Colon (tissue), 2 donors: ENCODE measurements around the gene DCAF4.
"Not testable (repeated sequence)": the region's sequence is repeated elsewhere in the genome, so short reads cannot be mapped to it uniquely, and the experiment has no call there.

Experiments
- FAIRE-seq: peaks from 2 replicates; lab custom pipeline; 2012; peaks lifted over from hg19 to GRCh38; lab: Jason Lieb, UNC
- donor health status: control.
- donor health status: control.

The DCAF4 gene

DNA sequence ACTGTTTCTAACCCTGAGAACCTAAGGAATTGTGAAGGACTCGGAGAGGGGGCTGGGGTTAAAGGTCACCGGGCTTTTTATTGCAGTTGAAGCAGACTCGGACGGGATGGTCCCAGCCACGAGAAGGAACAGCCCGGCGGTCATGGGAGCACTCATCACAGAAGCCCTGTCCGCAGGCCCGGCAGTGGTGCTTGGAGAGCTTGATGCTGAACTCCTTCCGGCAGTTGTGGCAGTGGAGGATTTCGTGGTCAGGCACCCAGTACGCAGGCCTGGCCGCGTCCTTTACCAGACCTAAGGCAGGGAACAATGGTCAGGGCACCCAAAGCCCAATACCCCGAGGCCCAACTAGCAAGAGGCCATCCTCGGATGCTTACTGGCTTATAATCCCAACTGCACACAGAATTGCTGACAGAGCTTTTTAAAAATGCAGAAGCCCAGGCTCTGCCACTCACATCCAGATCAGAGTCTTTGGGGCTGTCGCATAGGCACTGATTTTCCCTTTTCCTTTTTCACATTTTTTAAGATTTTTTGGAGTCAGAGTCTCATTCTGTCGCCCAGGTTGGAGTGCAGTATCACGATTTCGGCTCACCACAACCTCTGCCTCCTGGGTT lies 44.7 kb downstream of the DCAF4 start:
- FAIRE-seq, result no peak

DNA sequence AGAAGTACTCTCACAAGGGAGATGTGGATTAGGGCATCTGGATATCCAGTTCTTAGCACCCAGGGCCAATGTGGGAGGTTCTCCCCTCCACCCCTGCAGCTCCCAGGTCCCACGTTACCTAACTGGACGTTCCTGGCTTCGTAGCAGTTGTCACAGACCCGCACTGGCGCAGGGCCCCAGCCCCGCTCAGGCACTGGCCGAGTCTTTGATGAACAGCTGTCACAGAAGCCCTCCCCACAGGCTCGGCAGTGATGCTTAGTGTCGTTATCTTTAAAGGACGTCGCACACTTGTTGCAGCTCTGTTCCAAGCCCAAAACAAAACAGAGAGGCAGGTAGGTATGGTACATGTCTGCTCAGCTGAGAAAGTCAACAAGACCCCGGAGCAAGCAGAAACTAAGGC lies 48.4 kb downstream of the DCAF4 start:
- no peak for FAIRE-seq

DNA sequence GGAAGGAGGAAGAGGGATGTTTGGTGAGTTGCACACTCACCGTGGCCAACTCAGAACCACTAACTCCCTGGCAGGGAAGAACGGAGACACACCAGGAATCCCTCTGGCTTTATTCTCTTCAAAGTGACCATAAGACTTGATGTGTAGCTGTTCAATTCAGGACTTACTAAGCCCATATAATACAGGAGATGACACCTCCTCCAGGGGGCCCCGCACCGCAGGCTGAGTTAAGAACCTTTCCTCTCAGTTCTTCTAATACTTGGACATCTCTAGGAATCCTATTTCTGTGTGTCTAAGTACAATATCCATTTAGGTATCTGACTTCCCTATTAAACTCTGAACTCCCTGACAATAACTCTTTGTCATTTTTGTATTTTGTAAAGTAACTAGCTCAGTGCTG lies 49.5 kb downstream of the DCAF4 start:
- no peak for FAIRE-seq

DNA sequence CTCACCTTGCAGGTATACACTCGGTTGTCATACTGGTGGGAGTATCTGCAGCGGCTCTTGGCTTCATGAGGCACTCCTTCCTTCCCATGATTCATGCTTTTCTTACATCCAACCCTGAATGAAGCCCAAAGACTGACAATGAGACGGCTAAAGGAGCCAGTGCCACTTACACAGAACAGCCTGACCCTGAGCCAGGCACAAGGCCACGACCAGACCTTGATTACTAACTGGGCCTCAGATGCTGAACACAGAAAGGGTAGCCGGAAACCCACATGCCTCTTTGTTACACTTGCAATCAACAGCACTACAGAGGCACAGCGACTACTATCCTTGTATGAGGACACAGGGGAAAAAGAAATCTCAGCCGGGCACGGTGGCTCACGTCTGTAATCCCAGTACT lies 52.6 kb downstream of the DCAF4 start:
- FAIRE-seq, result no peak

DNA sequence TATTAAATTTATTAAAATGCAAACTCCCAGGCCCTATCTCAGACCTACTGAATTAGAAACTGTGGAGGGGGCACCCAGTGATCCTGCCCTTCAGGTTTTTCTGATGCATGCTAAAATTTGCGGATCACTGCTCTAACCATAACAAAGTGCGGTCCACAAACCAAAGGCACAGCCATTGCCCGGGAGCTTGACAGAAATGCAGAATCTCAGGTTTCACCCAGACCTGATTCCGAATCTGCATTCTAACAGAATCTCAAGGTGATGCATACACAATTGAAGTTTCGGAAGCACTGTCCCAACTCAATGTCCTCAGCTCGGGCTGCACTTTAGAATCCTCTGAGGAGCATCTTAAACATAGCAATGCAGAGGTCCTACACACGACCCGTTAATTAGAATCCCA lies 54.6 kb downstream of the DCAF4 start:
- no peak for FAIRE-seq

DNA sequence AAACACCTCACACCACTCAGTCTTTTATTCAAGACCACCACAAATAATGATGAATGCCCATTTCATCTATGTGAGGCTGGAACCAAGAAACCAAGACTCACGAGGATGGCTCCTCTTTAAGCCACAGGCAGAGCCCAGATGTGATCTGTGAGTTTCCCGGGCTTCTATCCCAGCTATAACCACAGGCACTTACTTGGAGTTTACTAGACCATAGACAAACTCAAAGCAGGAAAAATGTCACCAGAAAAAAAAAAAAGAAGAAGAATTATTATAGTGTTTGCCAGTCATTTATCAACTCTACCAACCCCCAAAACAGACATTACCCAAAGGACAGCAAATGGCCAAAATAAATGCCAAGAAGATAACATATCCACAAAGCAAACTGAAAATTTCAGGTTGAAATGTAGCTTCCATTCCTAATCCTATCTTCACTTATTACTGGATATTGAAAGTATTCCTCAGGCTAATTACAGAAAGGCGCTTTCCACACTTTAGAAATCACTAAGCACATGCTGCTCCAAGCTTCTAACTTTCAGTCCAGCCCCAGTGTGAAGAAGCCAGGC lies 56.0 kb downstream of the DCAF4 start:
- no peak for FAIRE-seq

DNA sequence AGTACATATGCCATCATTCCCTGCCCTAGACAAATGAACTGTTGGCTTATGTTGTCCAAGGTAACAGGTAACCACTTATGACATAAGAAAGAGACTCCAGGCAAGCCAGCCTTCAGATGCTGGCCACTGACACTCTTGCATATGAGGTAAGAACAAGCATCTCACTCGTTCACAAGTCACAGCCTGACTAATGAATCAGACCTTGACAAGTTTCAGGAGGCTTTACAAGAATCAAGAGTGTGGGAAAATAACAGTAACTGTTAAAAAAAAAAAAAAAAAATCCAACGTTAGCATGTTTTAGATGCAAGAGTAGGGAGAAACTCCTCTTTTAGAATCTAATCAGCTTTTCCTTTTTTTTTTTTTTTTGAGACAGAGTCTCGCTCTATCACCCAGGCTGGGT lies 60.0 kb downstream of the DCAF4 start:
- FAIRE-seq, result no peak

DNA sequence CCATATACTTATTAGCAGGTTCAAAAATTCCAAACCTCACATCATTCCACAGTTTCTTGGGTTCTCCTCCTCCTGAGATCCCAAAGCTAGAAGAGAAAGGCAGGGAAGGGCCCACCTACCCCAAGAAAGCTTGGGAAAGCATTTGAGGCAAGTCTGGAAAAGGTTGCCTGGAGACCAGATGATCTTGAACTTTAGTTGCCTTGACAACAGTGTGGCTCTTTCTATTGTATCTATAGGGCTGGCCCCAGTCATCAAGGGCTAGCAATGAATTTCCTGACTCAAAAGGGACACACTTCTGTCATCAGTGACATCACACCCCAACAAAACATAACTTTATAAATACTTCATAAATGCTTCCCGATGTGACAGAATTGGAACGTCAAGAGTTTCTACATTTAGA lies 60.6 kb downstream of the DCAF4 start:
- FAIRE-seq, result no peak

DNA sequence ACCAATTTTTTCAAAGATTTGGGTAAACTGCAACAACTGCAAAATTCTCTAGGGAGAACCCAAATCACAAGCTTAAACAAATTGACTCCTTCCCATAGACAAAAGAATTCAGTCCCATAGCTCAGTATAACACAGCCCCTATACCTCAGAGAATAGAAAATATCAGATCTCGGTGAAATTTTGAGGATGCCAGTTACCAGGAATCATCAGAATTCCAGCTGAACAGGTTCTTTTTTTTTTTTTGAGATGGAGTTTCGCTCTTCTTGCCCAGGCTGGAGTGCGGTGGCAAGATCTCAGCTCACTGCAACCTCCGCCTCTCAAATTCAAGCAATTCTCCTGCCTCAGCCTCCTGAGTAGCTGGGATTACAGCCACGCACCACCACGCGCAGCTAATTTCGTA lies 63.9 kb downstream of the DCAF4 start:
- no peak for FAIRE-seq

DNA sequence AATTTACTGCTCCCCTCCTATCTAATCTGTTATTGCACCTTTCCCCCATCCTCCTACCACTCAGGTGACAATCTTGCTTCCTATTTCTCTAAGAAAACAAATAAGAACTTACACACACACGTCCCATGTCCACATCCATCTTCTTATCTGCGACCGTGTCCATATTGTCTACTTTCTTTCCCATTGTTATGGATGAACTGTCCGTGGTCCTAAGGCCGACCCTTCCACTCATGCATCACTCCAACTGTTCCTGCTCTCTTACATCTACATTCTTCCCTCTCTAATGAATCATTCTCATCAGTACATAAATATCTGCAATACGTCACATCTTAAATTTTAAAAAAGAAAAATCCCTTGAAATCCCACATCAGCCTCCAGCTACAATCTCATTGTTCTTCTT lies 70.7 kb downstream of the DCAF4 start:
- no peak for FAIRE-seq

DNA sequence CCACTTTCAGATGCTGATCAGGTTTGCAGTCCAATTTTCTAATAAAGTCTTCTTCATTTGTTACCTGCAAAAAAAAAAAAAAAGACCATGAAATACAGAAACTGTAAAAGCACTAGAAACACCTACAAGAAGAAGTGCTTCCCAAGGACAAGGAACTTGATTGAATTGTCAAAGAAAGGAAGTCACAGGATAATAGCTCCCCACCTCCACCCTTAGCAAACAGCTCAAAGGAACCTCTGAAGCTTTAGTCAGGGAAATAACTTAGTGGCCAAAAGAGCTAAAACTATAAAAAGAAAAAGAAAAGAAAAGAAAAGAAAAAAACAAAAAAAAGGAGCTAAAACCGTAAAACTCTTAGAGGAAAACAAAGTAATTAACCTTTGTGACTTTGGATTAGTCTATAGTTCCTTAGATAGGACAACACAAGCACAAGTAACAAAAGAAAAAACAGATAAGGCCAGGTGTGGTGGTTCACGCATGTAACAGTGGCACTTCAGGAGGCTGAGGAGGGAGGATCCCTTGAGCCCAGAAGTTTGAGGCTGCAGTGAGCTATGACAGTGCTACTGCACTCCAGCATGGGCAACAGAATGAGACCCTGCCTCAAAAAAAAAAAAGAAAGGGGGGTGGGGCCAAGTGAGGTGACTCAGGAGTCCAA lies 72.1 kb downstream of the DCAF4 start:
- no peak for FAIRE-seq

DNA sequence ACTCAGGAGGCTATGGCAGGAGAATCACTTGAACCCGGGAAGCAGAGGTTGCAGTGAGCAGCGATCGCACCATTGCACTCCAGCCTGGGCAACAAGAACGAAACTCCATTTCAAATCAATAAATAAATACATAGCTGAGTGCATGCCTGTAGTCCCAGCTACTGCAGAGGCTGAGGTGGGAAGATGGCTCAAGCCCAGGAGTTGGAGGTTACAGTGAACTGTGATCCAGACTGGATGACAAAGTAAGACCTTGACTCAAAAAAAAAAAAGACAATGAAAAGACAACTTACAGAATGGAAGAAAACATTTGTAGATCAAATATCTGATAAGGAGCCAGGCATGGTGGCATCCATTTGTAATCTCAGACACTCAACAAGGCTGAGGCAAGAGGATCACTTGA lies 73.1 kb downstream of the DCAF4 start:
- no peak for FAIRE-seq

DNA sequence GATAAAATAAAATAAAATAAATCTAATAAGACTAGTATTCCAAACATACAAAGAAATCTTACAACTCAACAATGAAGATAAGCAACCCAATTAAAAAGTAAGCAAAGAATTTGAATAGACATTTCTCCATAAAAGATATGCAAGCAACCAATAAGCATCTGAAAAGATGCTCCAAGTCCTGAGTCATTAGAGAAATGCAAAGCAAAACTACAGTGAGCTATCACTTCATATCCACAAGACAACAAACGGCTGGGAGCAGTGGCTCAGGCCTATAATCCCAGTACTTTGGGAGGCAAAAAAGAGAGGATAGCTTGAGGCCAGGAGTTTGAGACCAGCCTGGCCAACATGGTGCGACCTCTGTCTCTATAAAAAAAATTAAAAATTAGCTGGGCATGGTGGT lies 73.8 kb downstream of the DCAF4 start:
- FAIRE-seq, result no peak

DNA sequence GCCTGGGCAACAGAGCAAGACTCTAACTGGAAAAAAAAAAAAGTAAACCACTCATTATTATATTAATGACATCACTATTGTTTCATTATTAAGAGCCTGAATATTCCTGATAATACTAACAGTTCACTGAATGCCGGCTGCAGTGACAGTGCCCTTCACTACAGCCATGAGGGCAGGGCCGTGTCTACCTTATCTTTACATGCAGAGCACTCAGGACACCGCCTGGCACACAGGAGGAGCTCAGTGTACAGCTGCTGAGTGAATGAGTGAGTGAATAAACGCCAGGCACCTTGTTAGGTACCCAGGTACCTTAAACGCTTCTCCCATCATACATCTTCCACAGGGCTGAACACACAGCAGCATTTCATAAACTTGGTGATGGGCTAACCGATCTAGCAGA lies 77.4 kb downstream of the DCAF4 start:
- no peak for FAIRE-seq

DNA sequence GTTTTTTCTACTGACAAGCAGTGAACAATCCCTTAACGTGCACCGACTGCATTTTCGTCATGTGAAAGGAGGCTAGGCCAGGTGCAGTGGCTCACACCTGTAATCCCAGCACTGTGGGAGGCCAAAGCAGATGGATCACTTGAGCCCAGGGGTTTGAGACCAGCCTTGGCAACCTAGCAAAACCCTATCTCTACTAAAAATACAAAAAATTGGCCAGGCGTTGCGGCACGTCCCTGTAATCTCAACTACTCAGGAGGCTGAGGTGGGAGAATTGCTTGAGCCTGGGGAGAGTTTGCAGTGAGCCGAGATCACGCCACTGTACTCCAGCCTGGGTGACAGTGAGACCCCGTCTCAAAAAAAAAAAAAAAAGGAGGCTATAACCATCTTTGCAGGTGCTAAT lies 78.4 kb downstream of the DCAF4 start:
- not testable (repeated sequence) for FAIRE-seq

DNA sequence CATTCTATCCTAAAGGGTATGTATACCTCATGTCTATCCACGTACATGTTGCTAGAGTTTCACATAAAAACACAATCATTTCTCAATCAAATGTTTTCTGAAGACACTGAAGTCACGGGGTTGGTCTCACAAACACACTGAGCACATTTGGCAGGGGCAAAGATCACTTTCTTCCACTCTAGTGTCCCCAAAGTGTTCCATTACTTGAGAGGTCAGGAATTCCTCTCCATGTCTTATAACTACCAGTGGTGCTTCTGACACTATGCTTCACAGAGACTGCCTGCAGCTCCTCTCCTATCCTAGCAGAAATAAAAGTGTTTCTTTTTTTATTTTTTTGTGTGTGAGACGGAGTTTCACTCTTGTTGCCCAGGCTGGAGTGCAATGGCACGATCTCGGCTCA lies 81.6 kb downstream of the DCAF4 start:
- FAIRE-seq, result no peak

DNA sequence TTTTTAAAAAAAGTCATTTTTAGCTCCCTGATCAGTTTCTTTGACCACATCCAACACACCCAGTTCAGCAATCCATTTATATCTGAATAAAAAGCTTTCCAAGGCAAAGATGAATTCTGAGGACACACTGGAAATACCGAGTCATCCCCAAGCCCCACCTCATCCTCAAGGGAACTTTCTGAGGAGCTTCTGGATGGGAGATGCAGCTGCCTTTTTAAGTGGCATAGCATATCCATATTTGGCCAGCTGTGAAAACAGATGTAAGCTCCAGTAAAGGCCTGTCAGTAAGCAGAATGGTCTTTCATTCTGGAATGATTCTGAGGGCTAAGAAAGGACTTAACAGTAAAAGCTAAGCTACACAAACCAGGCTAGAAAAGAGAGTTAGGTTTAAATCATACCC lies 82.2 kb downstream of the DCAF4 start:
- no peak for FAIRE-seq
